AG20443 (cell line): Measurements from ENCODE around the gene USP4.
"Not testable (repeated sequence)": the region's sequence is repeated elsewhere in the genome, so short reads cannot be mapped to it uniquely, and the experiment has no call there.

Source experiments
- DNase-seq: peaks from one replicate; pipeline ENCODE4 v3.0.0; 2012; ENCODE audit warnings: low spot score, mixed read lengths

Gene USP4, protein sequence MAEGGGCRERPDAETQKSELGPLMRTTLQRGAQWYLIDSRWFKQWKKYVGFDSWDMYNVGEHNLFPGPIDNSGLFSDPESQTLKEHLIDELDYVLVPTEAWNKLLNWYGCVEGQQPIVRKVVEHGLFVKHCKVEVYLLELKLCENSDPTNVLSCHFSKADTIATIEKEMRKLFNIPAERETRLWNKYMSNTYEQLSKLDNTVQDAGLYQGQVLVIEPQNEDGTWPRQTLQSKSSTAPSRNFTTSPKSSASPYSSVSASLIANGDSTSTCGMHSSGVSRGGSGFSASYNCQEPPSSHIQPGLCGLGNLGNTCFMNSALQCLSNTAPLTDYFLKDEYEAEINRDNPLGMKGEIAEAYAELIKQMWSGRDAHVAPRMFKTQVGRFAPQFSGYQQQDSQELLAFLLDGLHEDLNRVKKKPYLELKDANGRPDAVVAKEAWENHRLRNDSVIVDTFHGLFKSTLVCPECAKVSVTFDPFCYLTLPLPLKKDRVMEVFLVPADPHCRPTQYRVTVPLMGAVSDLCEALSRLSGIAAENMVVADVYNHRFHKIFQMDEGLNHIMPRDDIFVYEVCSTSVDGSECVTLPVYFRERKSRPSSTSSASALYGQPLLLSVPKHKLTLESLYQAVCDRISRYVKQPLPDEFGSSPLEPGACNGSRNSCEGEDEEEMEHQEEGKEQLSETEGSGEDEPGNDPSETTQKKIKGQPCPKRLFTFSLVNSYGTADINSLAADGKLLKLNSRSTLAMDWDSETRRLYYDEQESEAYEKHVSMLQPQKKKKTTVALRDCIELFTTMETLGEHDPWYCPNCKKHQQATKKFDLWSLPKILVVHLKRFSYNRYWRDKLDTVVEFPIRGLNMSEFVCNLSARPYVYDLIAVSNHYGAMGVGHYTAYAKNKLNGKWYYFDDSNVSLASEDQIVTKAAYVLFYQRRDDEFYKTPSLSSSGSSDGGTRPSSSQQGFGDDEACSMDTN

DNA sequence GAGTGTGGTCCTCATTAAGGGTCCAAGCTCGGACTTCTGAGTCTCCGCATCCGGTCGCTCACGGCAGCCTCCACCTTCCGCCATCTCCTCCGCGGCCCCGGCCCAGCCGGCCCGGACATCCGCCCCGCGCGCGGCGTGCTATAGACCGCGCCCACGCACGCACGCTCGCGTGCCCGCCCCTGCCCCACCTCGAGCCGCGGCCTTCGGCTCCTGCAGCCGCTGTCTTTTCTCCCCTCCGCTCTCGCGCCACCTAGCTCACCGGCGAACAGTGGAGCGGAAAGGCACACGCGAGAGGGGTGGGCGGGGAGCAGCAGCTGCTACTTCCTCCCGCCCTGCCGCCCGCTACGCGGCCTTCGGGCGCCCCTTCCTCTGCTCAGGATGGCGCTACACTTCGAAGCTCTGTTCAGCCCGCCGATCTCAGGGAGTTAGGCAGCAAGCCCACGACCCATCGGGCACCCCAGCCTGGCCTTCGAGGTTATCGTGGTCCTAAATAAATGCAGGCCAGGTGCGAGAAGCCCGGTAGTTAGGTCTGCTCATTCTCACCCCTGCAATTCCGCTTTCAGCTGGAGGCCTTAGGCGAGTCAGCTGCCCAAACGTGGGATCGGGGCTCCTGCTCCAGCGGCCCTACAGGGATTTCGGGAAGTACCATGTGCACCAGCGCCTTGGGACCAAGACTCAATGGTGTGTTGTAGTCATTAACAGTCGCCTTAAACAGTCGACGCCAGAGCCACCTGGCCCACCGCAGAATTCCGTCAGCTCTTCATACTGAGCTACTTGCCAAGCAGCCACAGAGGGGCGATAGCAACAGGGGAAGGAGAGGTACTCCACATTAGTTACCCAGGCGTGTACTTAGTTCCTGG, at the start of gene USP4:
Gene USP4, minus strand, starts transcription at position 113 of the 860 bp plus-strand sequence. Its CDS starts 29 bp downstream, at position 84.
- peak; percentile 93 for DNase-seq

DNA sequence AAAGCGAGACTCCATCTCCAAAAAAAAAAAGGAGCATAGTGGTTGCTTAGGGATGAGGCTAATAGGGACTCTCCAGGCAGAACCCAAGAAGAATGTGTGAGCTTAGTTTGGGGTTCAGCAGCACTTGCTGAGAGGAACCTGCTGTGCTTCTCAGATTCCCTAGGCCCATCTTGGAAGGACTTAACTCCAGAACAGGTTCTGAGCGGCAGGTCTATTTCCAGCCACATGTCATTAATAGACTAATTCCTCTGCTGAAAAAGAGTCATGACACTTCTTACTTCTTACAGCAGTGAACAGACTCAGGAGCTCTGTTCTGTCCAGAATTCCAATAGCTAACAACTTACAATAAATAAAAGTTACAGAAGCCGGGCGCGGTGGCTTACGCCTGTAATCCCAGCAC, 49.4 kb upstream of the USP4 start:
- no peak for DNase-seq

DNA sequence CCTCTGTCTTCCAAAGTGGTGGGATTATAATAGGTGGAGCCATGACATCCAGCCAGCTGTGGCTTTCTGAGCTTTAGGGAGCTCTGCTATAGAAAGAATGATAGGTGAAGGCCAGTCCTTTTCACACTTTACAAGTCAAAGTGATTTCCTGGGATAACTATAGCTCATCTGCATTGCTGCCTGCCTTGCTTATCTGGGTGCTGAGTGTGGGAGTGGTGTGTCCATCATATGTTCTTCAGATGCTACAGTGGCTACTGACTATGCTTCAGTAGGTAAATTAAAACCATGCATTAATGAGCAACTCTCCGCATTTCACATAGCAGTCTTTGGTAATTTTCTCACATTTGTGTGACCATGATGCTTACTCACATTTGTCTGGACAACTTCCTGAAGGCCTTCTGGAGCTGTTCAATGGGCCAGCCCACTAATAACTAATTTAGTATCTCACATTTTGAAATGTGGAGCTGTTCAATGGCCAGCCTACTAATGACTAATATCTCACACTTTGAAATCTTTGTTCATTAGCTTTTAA, 48.5 kb upstream of the USP4 start:
- DNase-seq = no peak

DNA sequence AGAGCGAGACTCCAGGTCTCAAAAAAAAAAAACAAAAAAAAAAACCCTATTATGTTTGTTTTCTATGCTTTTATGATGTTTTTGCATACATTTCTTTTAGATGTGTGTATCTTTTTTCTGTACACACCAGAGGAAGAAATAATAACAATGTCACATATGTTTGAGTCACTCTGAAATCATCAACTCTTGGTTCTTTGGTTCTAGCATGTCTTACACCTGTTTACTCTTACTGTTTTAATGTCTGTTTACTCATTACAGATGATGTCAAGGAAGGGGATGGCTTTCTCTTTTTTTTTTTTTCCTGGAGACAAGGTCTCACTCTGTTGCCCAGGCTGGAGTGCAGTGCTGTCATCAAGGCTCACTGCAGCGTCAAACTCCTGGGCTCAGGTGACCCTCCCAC, 47.9 kb upstream of the USP4 start:
- no peak for DNase-seq

DNA sequence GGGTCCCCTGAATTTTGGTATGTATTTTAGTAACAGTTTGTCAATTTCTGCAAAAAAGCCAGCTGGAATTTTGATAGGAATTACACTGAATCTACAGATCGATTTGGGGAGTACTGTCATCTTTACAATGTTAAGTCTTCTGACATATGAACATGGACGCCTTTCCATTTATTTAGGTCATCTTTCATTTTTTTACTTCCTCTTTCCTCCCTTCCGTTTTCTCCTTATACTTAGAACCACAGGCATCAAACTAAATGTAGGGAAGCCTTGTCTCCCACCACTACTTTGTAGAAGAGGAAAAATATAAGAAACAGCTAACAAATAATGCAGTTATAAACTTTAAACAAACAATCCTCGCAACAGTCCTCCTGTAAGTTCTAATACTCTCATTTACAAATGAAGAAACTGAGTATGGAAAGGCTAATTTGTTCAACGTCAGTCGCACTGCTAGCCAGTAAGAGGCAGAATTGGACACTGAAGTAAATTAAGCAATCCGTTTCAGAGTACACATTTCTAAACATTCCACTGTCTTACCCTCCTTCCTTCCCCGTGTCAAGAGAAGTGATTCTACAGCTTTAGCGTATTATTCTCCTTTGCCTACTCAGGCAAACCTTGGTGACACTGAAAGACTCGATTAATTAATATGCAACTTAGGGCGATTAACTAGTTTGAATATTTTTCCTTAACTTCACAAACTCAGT, 46.4 kb upstream of the USP4 start:
- no peak for DNase-seq

DNA sequence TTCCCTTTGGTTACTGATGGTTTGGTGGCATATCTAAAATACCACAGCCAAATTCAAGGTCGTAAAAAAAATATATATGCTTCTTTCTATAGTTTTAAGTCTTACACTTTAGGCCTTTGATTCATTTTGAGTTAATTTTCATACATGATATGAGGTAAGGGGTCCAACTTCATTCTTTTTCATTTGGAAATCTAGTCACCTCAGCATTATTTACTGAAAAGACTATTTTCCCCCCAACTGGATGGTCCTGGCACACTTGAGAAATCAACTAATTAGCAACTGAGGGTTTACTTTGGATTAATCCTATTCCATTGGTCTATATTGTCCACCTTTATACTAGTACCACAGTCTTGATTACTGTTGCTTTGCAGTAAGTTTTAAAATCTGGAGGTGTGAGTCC, 45.8 kb upstream of the USP4 start:
- no peak for DNase-seq

DNA sequence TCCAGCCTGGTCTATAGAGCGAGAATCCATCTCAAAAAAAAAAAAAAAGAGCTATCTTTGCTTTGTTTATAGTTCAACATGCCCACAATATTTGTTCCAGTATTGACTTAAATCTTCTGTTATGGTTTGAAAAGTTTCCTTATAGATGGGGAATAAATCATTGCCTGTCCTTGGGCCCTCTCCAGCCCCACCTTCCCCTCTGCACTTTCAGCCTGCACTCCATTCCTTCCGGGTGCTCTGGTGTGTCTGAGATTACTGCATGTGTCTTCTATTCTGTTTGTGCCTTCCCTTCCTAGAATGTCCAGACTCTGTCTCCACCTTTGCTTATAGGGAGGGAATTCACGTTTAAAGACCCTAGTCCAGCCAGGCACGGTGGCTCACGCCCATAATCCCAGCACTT, 43.5 kb upstream of the USP4 start:
- no peak for DNase-seq

DNA sequence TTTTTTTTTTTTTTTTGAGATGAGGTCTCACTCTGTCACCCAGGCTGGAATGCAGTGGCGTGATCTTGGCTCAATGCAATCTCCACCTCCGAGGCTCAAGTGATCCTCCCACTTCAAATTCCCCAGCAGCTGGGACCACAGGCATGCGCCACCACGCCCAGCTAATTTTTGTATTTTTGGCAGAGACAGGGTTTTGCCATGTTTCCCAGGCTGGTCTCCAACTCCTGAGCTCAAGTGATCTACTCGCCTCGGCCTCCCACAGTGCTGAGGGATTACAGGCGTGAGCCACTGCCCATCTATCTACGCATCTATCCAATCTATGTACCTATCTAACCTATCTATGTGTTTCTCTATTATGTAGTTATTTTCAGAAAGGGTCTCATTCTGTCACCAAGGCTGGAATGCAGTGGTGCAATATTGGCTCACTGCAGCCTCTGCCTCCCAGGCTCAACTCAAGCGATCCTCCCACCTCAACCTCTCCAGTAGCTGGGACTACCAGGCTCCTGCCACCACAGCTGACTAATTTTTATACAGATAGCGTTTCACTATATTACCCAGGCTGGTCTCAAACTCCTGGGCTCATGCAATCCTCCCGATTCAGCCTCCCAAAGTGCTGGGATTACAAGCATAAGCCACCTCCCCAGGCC, 38.5 kb upstream of the USP4 start:
- DNase-seq = peak; percentile 49

DNA sequence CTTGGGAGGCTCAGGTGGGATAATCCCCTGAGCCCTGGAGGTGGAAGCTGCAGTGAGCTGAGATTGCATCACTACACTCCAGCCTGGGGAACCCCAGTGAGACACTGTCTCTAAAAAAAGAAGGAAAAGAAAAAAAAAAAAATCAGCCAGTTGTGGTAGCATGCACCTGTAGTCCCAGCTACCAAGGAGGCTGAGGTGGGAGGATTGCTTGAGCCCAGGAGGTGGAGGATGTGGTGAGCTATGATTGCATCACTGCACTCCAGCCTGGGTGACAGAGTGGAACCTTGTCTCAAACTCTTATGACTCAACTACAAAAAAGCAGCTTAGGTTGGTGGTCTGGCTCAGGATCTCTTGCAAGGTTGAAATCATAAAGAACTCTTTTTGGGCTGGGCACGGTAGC, 37.6 kb upstream of the USP4 start:
- DNase-seq = no peak

DNA sequence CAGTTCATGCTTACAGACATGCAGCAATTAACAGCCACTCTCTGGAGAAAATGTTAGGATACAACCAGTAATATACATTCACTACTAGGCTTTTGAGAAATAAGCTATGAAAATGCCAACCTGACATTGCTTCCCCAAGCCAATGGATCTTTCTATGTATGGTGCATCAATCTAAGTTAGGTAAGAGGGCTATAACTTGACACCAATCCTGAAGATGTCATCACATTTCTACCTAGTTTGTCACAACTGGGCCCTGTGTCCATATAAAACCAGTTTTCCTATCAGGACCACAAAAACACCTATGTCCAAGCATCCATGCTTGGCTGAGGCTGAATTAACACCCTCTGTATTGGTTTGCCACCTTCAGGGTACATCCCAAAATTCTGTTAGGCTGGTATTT, 32.1 kb upstream of the USP4 start:
- DNase-seq = no peak

DNA sequence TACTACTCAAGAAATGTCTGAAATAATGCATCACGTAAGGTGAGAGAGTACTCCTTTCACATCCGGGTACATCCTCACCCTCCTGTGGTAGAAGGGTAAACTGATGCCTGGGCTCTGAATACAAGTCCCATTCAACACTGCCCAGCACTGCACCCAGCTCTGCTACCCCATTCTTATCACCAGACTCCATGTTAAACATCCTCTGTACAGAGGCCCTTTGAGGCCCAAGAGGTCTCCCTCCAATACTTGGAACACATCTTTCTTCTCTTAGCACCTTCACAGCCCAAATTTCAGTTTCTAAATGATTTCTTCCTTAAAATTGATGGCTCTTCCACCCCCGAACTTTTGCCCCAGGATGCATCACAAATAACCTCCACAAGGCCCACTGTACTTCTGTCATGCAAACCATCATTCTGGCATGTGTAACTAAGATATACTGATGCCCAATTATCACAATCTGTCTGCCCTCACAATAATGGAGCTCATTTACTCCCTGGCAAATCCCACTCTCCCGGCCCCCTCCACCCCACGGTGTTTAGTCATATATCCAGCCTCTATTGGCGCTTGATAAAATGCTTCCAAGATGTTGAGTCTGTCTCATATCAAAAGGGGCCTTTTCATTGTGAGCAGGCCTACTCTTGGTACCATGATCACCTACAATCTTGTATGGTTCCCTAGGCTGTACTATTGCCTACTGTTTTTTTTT, 30.9 kb upstream of the USP4 start:
- no peak for DNase-seq

DNA sequence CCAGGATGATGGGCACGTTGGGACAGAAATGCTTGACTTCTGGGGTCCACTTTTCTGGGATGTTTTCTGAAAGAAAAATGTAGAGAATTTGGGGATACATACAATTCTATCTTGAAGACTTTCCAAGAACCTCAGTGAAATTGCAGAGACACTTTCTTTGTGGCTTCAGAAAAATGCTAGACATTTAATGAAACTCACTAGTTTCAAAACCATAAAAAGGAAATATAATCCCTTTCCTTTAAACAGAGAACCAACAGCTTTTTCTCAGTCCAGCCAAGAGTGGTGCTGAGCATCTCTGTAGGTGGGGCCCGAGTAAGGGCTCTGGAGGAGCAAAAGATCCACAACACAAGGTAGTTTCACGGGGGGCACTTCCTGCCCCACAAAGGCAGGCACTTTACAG, 22.7 kb upstream of the USP4 start:
- peak; percentile 31 for DNase-seq

DNA sequence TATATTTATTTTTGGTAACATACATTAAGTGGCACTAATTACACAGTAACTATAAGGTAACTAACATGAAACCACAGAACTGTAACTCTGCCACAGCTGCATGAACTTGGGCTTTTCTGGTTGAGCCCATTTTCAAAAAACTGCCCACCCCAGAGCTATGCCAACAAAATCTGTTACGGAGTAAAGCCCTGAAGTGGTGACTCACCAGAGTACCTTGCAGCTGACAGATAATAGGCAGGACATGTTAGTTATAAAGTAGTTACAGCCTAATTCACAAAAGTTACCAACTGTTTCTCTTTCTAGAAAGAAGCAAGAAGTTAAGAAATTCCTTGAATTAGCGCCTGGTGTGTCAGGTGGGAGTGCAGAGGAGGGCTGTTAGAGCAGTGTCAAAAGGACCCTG, 19.8 kb upstream of the USP4 start:
- DNase-seq = no peak

DNA sequence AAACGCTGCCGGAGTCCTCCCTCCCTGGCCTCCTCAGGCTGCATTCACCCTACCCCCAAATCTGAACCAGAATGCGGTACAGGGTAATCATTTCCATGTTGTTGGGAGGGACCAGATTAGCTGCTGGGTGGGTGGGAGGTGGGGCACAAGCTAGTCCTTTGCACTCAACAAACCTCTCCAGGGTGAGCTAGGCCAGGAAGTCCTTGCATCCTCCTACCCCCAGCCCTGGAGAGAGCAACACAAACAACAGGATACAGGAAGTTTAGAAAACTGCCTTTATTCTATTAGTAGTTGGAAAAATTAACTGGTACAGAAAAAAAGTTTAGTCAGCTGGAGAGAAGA, 19.0 kb upstream of the USP4 start:
- DNase-seq = no peak

DNA sequence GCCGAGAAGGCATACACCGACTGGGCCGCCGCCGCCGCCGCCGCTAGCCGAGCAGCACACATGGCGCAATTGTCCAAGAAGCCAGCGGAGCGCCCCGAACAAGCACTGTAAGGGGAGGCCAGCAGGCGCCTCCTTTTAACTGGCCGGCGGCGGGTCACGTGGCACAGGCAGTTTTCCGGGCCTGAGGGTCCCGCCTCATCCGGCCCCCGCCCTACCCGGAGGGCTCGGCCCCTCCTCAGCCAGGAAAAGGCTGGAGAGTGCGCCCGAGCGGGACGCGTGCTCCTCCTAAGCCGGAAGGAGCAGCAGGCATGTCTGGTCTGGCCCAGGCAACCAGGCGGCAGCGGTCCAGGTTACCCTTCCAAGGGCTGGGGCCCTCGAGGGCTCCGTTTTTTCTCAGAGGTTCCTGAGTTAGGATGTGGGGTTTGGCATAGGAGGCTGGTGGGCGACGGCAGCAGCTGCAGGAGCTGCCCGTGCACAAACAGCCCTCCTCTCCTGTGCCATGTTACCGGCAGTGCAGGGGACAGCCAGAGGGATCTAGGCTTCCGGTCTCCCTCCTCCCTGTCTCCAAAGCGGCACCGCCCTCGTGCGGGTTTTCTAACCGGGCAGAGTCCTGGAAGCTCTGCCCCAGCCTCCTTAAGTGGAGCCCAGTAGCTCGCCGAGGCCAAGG, 18.5 kb upstream of the USP4 start, which contains the start of gene GPX1:
Gene GPX1, minus strand, starts transcription at position 137 of the 667 bp plus-strand sequence. Its CDS starts 75 bp downstream, at position 62.
- DNase-seq = peak; percentile 95

DNA sequence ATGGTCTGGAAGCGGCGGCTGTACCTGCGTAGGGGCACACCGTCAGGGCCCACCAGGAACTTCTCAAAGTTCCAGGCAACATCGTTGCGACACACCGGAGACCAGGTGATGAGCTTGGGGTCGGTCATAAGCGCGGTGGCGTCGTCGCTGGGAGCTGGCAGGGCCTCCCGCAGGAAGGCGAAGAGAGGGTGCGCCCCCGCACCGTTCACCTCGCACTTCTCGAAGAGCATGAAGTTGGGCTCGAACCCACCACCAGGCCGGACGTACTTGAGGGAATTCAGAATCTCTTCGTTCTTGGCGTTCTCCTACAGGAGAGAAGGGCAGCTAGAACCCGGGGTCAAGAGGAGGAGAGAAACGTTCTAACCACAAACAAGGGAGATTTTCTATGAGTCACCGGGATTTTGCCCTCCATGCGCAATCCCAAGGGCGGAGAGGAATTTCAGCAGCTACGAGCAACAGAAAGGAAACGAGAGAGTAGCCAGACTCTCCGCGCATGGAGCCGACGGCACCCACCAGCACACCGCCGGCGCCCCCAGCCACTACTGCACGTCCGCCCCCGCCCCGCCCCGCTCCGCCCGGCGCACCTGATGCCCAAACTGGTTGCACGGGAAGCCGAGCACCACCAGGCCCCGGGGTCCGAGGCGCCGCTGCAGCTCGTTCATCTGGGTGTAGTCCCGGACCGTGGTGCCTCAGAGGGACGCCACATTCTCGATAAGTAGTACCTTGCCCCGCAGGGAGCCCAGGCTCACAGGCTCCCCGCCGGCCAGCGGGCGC, 17.8 kb upstream of the USP4 start:
- peak; percentile 81 for DNase-seq

DNA sequence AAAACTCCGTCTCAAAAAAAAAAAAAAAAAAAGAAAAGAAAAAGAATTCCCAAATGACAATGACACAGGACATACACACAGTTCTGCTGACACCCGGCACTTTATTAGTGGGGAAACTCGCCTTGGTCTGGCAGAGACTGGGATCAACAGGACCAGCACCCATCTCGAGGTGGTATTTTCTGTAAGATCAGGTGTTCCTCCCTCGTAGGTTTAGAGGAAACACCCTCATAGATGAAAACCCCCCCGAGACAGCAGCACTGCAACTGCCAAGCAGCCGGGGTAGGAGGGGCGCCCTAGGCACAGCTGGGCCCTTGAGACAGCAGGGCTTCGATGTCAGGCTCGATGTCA, 17.2 kb upstream of the USP4 start:
- not testable (repeated sequence) for DNase-seq

DNA sequence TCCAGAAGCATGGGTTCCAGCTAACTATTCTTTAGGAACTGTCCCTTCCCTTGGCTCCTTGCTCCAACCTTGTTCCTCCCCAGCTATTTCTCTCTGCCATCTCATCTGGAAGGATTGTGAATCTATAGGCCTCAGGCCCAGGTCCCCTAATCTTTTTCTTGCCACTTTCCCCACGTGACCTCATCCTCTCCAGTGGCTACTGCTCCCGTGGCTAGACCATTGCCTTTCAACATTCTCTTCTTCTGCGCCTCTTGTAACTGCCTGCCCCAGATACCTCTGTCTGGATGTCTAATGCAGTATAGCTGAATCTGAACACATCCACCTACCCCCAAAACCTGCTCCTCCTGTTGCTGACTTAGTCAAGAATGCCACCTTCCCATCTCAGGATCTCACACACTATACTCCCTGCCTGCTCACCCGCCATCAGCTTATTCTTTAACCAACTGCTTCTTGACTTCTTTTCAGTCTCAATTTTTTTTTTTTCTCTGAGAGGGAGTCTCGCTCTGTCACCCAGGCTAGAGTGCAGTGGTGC, 13.1 kb upstream of the USP4 start:
- DNase-seq = no peak
